ENCODE data around the gene MAB21L2.
A peak's percentile ranks its signal among the peaks of the same experiment; 100 is the strongest.

Gene MAB21L2

GRCh38 chr4:150588316-150588715, 6.4 kb downstream of the MAB21L2 start:
- H3K4me3 ChIP-seq (ENCODE audit: low read depth, low read length): no peak overlapping the region
- no peak for DNase-seq (ENCODE audit: low read depth)
- TF ChIP-seq CTCF (IDR thresholded peaks at IDR 0.05; ENCODE audit: control insufficient read depth, extremely low read depth, insufficient read depth): no peak

- H3K4me3 ChIP-seq (ENCODE audit: low read depth, low read length): no peak overlapping the region
- DNase-seq (ENCODE audit: low read depth): no peak
- no peak for TF ChIP-seq CTCF (IDR thresholded peaks at IDR 0.05; ENCODE audit: control insufficient read depth, extremely low read depth, insufficient read depth)
Observed at GRCh38 chr4:150589157-150589556, 7.2 kb downstream of the MAB21L2 start.

- DNase-seq (ENCODE audit: low read depth): no peak
- no peak overlapping the region for H3K4me3 ChIP-seq (ENCODE audit: low read depth, low read length)
- TF ChIP-seq CTCF (IDR thresholded peaks at IDR 0.05; ENCODE audit: control insufficient read depth, extremely low read depth, insufficient read depth): no peak
Observed at GRCh38 chr4:150590631-150591030, 8.7 kb downstream of the MAB21L2 start.

- no peak overlapping the region for H3K4me3 ChIP-seq (ENCODE audit: low read depth, low read length)
- TF ChIP-seq CTCF (IDR thresholded peaks at IDR 0.05; ENCODE audit: control insufficient read depth, extremely low read depth, insufficient read depth): no peak
- no peak for DNase-seq (ENCODE audit: low read depth)
Observed at GRCh38 chr4:150591406-150591805, 9.5 kb downstream of the MAB21L2 start.

- no peak for TF ChIP-seq CTCF (IDR thresholded peaks at IDR 0.05; ENCODE audit: control insufficient read depth, extremely low read depth, insufficient read depth)
- no peak overlapping the region for H3K4me3 ChIP-seq (ENCODE audit: low read depth, low read length)
- no peak for DNase-seq (ENCODE audit: low read depth)
Observed at GRCh38 chr4:150591904-150592303, 10.0 kb downstream of the MAB21L2 start.

- no peak for TF ChIP-seq CTCF (IDR thresholded peaks at IDR 0.05; ENCODE audit: control insufficient read depth, extremely low read depth, insufficient read depth)
Observed at GRCh38 chr4:150593996-150594395, 12.0 kb downstream of the MAB21L2 start.

GRCh38 chr4:150598909-150599308, 17.0 kb downstream of the MAB21L2 start:
- no peak overlapping the region for H3K4me3 ChIP-seq (ENCODE audit: low read depth, low read length)
- DNase-seq (ENCODE audit: low read depth): no peak
- no peak for TF ChIP-seq CTCF (IDR thresholded peaks at IDR 0.05; ENCODE audit: control insufficient read depth, extremely low read depth, insufficient read depth)

More at GRCh38 chr4:150593996-150594395, 12.0 kb downstream of the MAB21L2 start:
- no peak overlapping the region for H3K4me3 ChIP-seq (ENCODE audit: low read depth, low read length)
- DNase-seq (ENCODE audit: low read depth): peak; percentile 21
